ENCODE results near the gene MYL12B.

MYL12B gene

DNA sequence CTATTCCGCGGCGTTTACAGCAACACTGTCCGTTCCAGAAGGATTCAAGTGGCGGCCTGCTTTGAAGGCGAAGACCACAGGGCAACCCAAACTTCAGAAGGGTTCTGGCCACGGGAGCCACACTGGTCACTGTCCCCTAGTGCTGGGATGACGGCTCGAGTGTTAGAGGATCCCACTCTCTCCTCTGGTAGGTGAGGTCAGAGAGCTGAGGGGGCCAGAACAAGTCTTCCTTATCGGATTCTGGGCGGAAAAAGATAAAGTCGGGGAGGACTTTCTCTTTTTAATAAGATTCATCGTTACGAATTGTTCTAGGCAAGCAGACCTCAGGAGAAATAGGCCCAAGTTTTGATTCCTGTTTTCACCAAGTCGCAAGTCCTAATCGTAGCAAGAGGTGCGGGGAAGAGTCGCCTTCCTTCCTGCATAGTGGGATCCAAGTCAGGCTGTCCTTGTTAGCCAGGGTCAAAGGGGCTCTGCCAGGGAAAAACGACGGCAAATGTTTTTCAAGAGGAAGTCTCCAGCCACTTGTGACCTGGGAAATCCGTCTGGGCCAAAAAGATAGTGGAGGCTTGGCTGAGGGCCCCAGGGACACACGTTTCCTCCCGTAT, 15.2 kb upstream of the MYL12B start:
- CTCF ChIA-PET = interaction anchor here (0.5 to 1.8 kb wide), 20 partner anchors 13 to 430 kb away, joined by 3 to 17 read pairs (median 4); no protein-coding TSS in a partner anchor
- no peak for DNase-seq (ENCODE audit: low spot score)
- POLR2A ChIA-PET (ENCODE audit: low non-redundant PET) = interaction anchor here (0.6 to 1.0 kb wide), 2 partner anchors 8 to 143 kb away, joined by 3 read pairs; no protein-coding TSS in a partner anchor
- TF ChIP-seq, protein P1, sequence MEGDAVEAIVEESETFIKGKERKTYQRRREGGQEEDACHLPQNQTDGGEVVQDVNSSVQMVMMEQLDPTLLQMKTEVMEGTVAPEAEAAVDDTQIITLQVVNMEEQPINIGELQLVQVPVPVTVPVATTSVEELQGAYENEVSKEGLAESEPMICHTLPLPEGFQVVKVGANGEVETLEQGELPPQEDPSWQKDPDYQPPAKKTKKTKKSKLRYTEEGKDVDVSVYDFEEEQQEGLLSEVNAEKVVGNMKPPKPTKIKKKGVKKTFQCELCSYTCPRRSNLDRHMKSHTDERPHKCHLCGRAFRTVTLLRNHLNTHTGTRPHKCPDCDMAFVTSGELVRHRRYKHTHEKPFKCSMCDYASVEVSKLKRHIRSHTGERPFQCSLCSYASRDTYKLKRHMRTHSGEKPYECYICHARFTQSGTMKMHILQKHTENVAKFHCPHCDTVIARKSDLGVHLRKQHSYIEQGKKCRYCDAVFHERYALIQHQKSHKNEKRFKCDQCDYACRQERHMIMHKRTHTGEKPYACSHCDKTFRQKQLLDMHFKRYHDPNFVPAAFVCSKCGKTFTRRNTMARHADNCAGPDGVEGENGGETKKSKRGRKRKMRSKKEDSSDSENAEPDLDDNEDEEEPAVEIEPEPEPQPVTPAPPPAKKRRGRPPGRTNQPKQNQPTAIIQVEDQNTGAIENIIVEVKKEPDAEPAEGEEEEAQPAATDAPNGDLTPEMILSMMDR (conservative IDR thresholded peaks at IDR 0.05; ENCODE audit: low read depth) = no peak
- peak overlapping the region; percentile 94 for H3K27ac ChIP-seq

DNA sequence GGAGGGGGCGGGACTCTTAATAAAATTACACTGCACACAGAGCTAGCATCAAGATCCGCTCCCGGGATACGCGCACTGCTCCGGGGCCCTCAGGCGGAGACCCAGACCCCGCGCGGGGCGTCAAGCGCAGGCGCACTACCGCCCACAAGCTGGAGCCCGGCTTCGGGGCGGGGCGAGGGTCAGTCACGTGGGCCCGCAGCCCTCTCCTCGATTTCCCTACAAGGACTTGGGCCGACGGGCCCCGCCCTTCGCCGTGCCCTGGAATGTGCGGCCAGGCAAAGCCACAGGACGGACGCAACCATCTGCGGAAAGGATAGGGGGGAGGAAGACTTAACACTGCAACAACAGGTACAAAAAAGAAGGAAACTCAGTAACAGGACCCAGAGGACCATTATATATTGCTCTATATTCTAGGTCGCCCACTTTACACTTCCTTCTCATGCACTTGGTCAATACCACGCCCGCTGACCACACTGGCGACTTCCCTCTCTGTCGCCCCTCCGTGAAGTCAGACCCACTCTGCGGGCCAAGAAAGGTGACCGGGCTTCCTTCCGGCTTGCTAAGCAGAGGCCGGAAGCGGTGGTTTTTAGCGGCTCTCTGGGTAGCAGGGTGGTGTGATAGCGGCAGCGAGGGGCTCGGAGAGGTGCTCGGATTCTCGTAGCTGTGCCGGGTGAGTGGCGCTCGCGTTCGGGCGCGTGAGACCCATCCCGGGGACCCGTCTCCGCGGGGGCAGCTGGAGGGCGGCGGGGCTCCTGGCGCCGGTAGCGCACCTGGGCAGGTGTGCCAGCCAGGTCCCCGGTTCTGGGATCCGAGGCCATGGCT, 14.5 kb upstream of the MYL12B start, which contains the start of gene MYL12A:
Gene MYL12A, plus strand, starts transcription at position 562 of the 822 bp plus-strand sequence. CDS start 5,447 bp downstream, outside the sequence.
- TF ChIP-seq, protein P1 (conservative IDR thresholded peaks at IDR 0.05; ENCODE audit: low read depth) = no peak
- POLR2A ChIA-PET (ENCODE audit: low non-redundant PET) = interaction anchor here (0.6 to 1.0 kb wide), 3 partner anchors 9 to 1443 kb away, joined by 3 read pairs; no protein-coding TSS in a partner anchor
- peak within 1 kb of the TSS; percentile 94 for H3K27ac ChIP-seq
- peak; percentile 97 for DNase-seq (ENCODE audit: low spot score)
- CTCF ChIA-PET = interaction anchor here (0.6 to 1.3 kb wide), 3 partner anchors 118 to 338 kb away, joined by 3 read pairs; no protein-coding TSS in a partner anchor

DNA sequence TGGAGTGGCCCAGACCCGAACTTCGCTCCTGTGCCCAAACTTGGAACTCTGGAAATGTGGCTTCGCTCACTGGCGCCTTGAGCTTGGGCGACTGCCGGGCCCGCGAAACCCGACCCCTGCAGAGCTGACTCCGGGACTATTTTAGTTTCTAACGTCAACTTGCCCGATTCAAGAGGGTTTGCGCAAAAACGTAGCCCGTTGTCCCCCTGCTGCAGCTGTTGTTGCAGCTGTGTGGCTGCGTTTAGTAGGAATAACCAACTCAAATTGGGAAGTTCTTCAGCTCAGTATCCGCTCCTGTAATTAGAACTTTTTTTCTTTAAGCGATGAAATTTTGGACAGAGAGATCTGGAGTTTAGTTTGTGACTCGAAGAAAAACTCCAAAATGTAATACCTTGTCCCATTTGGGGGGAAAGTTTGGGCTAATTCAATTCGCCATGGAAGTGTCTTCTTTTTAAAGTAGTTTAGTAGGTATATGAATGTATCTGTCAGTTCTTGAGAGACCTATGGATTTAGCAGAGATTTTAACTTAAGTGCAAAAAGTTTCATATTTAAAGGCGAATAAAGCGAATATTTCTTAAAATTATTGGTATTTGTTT, 13.8 kb upstream of the MYL12B start:
- H3K27ac ChIP-seq = peak overlapping the region; percentile 94
- POLR2A ChIA-PET (ENCODE audit: low non-redundant PET) = interaction anchor here (0.5 to 0.7 kb wide), 4 partner anchors 15 to 1444 kb away, joined by 3 read pairs; no protein-coding TSS in a partner anchor
- TF ChIP-seq, protein P1 (conservative IDR thresholded peaks at IDR 0.05; ENCODE audit: low read depth) = no peak
- no peak for DNase-seq (ENCODE audit: low spot score)
- CTCF ChIA-PET = interaction anchor here (0.6 kb wide), 2 partner anchors 119 to 522 kb away, joined by 3 read pairs; no protein-coding TSS in a partner anchor

DNA sequence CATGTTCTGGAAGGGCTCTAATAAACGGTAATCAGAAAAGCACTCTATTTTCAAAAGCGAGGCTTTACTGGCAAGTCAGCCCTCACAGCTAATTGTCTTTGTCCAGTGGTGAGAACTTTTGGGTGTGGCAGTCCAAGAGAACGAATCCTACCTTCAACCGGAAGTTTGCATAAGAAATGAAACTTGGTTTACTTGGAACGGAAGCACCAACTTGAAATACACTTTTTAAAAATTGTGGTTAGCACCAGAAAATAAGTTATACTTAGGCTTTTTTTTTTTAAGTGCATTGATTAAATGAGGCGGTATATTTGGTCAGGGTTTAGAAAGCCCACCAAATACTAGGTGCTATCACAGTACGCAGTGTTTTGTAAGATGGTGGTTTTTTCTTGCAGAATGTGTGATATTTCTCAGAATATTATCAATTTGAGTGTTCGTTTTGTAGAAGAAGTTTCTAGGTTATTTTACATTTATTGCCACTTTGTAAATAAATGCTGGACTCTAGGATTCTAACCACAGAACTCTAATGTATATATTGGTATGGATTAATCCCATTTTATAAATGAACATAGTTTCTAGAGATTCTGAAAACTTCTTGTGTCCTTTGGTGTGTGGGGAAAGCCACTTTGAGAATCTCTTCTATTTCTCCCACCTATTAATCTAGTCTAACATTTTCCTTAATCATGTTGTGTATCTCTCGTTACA, 13.1 kb upstream of the MYL12B start:
- POLR2A ChIA-PET (ENCODE audit: low non-redundant PET) = interaction anchor here (0.5 to 0.7 kb wide), 3 partner anchors 15 to 379 kb away, joined by 3 read pairs; no protein-coding TSS in a partner anchor
- TF ChIP-seq, protein P1 (conservative IDR thresholded peaks at IDR 0.05; ENCODE audit: low read depth) = no peak
- no peak overlapping the region for H3K27ac ChIP-seq
- CTCF ChIA-PET = interaction anchor here (0.6 kb wide), 1 partner anchor 522 kb away, joined by 3 read pairs; no protein-coding TSS in a partner anchor
- DNase-seq (ENCODE audit: low spot score) = peak; percentile 39

DNA sequence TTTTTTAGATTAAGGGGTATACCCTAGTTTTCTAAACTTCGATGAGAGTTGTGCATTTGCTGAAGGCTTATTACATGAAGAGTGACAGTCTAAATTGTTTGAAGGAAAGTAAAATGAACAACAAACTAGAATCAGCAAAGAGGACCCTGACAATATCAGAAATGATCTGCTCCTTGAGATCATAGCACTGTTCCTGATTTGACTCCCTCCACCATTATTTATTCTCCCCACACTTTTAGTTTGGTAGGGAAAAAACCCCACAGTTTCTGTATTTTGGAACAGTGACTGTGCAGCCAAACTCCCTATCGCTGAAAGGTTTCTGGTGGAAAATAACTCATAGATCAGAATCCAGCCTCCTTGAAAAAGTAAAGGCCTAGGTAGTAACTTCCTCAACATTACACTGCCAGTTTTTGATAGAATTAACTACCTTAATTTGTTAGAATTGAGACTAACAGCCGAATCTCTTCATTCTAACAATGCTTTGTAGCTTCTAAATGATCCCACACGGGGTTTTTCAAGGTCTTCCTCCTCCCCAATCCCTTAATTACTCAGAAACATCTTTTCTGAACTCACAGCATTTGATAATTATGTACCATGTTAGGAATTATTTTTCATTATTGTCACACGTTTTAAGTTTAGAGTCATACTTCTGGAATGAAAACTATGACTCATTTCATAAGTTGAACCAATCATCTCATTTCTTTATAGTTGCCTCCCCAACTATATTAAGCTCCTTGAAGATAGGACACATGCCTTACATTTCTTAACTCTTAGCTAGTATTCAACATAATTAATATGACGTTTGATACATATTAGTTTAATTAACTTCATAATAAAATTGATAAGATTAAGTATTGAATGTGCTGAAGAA, 11.5 kb upstream of the MYL12B start:
- TF ChIP-seq, protein P1 (conservative IDR thresholded peaks at IDR 0.05; ENCODE audit: low read depth) = no peak
- H3K27ac ChIP-seq = no peak overlapping the region
- POLR2A ChIA-PET (ENCODE audit: low non-redundant PET) = interaction anchor here (0.7 kb wide), 1 partner anchor 11 kb away, joined by 4 read pairs; no protein-coding TSS in a partner anchor
- DNase-seq (ENCODE audit: low spot score) = peak; percentile 76
- CTCF ChIA-PET = interaction anchor here (0.7 kb wide), 1 partner anchor 14 kb away, joined by 3 read pairs; no protein-coding TSS in a partner anchor

All from RWPE1 (cell line).